ENCODE data around the gene SLIT3.

The SLIT3 gene

DNA sequence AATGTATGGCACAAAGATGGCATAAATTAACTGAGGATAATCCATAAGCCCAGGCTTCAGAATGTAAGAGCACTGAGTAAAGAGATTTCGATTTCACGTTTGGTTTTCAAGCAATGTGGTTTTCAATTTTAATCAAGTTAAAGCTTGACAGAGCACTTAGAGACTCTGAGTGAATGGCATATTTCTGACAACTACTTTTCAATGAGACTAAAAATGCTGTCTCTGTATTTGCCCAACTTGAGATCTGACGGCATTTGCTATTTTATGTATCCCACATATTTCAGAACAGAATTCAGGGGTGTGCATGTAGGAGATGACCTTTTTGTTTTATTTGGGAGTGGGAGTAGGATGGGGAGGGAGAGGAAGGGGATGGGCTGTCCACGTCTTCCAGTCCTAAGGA, 441.5 kb downstream of the SLIT3 start:
- DNase-seq (ENCODE audit: low spot score) = no peak

DNA sequence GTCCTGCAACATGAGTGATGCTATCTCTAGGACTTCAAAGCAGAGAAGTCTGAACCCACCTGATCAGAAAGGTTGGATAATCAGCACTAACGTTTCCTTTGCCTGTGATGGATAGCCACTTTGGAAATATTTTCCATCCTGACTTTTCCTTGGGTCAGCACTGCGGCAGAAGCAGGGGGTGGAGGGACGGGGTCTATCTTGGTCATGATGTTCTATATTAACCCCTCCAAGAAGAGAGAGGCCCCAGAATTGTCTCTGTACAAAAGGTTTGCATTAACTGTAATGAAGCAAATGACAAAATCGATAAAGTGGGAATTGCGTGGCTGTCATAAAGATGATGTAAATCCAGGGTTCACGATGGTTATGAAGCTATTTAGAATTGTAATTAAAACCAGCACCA, 441.9 kb downstream of the SLIT3 start:
- DNase-seq (ENCODE audit: low spot score) = no peak

DNA sequence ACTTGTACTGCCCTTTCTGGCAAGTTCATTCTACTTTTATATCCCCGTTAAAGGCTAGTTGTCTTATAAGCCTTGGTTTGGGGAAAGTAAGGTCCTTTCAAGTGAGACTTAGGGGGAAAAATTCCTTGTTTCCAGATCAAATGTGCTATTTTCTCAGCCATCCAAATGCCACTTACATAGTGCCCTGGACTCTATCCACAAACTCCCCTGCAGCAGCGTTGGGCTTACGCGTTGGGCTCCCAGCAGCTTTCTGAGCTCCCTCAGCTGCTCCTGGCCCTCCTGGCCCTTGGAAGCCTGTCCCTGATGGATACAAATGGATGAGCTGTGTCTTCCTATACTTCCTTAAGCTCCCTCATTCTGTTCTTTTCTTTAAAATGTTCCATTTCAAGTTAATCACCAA, 442.6 kb downstream of the SLIT3 start:
- no peak for DNase-seq (ENCODE audit: low spot score)

DNA sequence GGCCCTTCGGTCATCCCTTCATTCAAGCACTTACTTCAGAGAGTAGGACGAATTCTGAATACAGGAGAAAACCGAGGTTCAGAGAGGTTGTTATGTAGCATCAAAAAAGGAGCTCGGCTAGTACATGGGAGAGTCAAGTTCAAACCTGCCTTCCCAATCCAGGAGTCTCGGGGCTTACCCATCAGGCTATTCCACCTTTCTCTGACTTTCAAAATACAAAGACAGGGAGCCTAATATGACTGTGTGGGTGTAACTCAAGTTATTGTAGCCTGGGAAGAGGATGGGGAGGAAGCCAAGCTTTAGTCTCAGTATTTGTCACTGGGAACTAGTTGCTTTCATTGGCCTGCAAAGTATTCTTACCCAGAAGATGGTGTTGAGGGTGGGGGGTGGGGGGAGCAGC, 447.0 kb downstream of the SLIT3 start:
- no peak for DNase-seq (ENCODE audit: low spot score)

DNA sequence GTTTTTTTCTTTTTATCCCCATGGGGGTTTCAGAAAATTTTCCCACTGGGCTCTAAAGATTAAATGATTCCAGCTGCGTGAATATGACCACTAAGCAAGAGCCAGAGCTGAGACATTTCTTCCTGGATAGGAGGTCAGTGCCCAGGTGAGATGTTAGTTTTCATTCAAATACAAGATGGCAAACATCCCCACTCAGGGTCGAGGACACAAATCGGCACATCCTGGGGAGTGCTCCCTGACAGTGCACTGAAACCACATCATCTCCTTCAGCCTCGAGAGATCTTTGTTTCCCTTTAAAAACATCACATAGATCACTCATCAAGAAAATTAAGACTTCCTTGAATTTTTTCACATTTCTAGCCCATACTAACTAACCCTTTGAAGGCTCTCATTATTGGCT, 448.6 kb downstream of the SLIT3 start:
- DNase-seq (ENCODE audit: low spot score) = peak; percentile 19

DNA sequence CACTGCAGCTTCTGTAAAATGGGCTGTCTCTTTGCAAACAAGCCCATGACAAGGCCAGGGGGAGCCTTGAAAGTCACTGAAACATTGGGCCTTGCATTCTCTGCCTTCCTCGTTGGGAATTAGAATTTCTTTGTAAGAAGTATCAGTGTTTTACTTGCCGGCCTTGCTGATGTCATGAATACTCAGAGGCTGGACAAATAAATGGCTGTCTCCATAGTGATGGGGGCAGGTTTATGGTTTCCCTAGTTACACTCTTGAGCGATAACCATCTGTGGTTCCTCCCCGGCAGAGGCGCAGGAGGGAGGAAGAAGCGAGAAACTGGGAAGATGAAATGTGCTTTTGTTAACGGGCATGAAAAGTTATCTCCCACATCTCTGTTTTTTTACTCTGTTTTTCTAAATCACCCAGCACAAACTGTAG, 449.0 kb downstream of the SLIT3 start:
- DNase-seq (ENCODE audit: low spot score) = peak; percentile 62

DNA sequence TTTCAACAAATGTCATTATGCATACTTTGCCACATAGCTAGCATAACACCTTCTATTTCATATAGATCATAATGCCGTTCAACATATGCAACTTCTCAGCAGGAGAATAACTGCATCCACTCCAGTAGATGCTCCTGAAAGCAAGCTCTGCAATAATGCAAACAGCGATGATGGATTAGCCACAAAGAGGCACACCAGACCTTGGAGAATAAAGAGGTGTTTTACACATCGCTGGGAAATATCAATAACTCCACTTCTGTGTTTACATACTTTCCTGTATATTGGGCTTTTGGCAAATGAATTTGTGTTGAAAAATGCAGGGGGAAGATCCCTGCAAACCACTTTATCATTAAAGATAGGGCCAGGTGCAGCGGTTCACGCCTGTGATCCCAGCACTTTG, 450.3 kb downstream of the SLIT3 start:
- no peak for DNase-seq (ENCODE audit: low spot score)

DNA sequence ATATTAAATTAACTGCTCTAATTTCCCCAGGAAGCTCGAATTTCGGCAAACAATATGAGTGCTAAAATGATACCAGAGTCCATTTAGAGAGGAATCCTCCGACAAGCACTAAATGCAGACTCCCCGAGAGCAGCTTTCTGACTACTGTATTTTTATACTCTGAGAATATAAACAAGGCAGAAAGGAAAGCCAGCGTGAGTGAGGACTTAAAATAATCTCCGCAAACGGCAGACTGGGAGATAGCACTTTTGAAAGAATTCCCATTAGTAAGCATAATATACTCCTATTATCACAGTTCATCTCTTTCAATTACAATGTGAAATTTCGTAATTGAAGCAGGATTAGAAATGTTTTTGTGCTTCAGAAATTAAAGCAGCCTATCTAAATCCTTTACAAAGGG, 452.4 kb downstream of the SLIT3 start:
- DNase-seq (ENCODE audit: low spot score) = no peak

DNA sequence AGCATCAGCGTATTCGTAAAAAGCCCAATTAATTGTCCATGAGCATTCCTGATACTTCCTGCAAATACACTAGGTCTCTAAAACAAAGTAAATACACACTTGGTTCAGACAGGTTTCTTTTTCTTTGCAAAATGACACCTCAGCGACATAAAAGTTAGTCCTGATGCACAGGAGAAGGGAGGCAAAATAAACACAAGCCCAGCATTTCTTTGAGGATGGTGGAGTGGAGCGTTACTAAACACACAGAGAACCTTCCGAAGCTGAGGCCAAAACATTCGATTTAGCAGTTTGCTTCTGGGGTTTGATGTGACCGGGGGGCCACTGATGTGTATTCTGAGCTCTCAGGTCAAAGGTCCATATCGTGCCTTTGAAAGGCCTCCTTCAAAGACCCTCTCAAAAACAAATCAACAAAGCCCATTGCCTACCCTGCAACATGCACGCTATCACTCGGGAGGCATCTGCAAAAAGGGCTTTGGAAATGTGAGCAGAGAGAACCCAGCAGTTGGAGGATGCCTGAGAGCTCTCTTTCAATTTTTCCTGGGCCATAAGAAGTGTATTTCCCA, 453.3 kb downstream of the SLIT3 start:
- DNase-seq (ENCODE audit: low spot score) = no peak

DNA sequence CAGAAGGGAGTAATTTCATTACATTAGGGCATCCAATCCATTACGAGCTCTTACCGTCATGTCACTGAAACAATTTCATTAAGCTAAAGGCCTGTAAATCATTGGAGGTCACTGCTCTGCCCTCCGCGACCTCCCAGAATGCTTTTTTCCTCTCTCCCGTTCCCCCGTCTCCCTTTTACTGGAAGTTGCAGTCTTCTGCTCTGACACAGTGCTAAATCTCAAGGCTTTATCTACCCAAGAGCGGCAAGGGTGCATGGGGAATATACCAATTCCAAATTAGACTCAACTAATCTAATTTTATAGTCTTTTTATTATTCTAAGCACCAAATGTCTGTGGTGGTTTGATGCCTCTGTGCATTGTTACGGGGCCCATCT, 456.0 kb downstream of the SLIT3 start:
- DNase-seq (ENCODE audit: low spot score) = no peak

DNA sequence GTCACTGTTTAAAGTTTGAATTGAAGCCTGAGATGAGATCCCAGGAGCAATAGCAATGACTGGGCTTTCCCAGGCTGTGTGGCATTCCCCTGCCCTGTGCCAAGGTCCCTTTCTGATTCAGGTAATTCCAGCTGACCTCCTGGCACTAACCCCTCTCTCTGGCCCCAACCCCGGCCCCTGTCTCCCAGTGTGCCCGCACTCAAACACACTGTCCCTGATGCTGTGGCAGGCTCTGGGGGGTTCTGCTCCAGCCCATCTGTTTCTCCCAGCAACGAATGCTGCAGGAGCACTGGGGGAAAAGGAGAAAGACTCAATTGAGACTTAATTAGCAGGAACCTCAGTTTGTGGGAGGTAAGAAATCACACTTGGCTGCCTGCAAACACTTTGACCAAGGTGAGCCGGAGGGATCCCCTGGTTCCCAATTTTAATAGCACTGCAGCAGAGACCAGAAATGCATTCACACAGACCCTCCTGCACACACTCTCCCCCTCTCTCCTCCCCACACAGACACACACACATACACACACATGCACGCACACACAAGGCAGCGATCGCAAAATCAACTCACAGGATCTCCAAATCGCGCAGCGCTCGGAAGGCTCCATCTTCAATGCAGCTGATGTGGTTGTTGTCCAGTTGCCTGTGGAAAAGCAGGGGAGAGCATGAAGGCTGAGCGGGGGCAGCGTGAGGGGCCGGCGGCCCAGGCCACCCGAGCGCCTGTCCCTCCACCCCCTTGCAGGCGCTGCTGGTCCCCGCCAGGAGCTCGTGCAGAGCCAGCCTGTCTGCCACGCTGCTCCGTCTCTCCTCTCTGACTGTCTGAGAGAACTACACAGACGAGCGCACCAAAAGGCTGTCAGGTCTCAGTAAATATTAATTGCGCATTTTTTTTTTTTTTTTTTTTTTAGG, 456.7 kb downstream of the SLIT3 start:
- DNase-seq (ENCODE audit: low spot score) = no peak

DNA sequence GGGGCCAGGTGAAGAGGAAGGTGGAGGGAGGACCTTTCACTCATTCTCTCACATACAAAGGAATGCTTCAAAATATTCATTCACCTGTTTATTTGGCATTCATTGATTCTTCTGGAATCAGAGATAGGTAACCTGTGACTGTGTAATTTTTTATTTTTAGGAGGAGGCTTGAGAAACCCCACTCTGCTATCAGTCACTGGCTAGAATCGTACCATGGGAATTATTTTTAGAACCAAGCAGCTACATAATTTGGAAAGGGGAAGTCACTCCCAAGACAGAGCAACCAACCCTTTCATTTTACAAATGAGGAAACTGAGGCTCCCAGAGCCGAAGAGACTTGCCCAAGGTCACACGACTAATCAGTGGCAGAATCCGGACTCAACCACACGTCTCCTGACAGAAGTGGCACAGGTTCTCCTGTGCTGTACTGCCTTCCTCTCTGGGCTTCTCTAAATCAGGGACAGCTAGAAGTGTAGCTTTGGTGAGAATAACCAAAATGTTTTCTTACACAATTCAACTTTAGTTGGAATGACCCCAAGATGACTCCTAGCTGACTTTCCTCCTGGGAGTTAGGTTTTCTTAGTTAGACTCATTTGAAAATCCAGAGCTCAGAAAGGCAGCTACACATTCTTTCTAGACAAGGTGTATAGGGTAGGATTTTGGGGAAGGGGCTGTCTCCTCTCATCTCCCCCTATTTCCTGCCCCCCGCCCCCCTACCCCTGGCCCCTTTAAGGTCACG, 457.5 kb downstream of the SLIT3 start:
- DNase-seq (ENCODE audit: low spot score) = no peak

DNA sequence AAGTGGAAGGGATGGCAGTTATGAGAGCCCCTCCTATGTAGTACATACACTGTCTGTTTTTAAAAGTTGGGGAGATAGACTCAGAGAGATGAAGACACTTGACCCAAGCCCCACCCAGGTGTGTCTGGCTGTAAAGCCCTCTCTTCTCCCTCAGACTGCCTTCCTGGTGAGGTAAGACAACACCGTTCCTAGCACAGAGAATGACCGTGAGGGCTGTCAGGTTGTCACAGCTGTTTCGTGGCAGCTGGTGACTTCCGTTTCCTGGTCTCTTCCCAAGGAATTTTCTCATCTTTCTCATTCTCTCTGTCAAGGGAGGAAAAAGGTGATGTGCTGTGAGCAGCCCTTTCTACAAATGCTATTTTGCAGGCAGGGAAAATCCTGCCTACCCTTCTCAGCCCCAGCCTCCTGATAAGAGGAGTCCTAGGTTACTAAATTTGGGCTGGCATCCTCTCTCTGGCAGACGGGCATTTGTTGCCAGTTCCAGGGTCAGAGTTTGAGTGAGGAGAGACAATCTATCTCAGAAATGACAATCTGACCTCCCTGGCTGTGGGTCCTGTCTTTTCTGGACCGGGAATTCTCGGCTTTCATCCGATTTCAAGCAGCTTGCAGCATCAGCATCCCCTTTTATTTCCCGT, 458.3 kb downstream of the SLIT3 start:
- no peak for DNase-seq (ENCODE audit: low spot score)

DNA sequence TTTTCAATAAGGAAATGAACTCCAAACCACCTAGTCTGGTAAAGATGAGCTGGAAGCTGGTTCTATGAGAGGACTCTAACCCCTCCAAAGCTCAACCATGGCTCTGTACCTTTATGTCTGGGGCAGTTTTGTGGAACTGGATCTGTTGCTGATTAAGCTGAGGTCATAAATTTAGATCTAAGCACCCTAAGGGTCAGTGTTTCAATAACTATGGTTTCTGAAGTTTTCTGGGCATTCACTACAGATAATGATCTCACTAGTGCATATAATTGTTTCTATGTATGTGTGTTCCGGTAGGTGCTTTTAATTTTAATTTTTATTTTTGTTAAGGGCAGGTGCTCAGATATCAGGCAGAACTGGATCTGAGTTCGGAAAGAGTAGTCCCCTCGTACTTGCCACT, 463.1 kb downstream of the SLIT3 start:
- DNase-seq (ENCODE audit: low spot score) = no peak

DNA sequence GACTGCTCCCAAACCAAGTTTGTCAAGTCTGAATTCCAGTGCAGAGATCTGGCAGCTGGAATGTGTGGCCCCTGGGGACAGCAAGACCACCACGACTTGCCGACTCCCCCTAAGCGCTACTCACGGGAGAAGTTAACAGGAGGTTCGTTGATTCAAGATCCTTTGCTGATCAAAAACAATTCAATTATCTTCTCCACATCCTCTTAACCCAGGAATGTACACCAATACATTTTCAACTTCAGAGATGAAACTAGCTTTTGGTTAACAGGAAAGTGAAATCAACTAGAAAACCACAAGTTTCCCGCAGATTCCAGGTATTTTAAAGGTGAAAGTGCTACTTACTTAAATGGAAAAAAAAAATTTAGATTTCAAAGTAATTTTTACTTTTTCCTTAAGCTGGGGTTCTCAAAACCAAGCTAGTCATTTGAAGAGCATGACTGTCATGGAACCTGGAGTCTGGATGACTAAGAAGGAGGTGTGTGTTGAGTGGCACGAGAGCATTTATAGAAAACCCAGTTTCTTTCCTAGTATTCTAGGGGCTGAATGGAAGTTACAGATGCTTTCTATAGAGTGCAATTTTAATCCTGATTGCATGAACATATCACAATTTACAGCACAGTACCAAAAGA, 464.2 kb downstream of the SLIT3 start:
- DNase-seq (ENCODE audit: low spot score) = peak; percentile 11

DNA sequence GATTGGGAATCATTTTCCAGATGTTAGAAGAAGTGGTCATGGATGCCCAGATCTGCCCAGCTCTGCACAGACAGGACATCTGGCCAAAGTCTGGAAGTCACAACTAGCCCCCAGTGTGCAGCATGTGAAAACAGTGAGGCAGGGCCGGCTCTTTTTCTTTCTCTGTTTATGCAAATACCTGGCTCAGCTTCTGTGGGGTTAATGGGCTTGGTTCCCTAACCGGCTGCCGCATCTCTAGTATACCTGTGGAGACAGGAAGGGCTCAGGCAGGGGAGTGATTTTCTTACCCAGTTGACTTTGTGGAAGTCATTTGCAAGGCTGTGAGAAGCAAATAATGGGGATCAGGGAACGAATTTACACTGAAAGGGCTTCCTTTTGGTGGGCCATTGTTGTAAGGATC, 467.0 kb downstream of the SLIT3 start:
- no peak for DNase-seq (ENCODE audit: low spot score)

DNA sequence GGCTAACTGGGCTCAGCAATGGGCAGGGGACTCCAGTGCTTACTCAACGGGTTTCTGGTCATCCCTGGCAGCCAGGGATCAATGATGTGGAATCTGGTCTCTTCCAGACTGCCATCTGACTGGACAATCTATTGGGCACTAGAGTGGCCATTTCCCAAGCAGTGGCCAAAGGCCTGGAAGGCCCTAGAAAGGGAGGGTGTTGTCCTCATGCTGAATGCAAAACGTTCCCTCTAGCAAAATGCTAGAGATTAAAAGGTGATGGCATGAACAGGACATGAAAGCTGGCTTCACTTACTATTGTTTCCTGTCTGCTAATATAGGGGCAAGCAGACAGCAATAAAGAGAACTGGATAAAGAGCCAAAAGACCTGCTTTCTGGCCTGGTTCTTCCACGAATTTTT, 467.6 kb downstream of the SLIT3 start:
- no peak for DNase-seq (ENCODE audit: low spot score)

DNA sequence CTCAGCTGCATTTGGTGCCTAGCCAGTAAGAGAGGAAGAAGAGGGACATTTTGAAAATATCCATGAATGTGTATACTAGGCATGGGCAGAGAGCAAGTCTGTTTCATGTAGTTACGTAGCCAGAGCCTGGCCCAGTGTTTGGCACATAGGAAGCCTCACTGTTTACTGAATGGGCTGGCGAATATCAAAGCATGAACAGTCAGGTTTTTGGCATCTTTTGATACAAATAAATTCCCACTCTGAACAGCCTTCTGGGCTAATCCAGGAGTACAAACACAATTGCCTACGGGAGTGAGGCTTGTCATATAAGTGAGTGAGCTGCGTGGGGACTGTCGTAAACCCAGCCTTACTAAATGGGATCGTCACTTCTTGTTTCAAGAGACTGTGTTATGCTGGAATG, 468.6 kb downstream of the SLIT3 start:
- DNase-seq (ENCODE audit: low spot score) = no peak

DNA sequence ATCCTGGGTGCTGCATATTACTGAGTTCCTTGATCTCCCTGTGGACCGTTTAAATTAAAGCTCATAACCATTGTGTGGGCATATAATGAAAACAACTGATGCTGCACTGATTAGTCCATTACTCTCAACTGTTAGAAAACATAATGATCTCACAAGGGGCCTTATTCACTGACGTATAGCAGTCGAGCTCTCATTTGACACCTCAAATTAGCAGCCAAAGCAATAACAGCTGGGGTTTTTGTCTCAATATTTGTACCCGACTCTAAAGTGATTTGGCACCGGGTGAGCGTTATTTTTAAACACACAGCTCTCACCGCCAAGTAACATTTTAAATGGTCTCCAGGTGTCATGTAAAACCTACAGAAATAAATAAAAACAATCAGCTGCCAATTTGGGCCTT, 469.6 kb downstream of the SLIT3 start:
- no peak for DNase-seq (ENCODE audit: low spot score)

DNA sequence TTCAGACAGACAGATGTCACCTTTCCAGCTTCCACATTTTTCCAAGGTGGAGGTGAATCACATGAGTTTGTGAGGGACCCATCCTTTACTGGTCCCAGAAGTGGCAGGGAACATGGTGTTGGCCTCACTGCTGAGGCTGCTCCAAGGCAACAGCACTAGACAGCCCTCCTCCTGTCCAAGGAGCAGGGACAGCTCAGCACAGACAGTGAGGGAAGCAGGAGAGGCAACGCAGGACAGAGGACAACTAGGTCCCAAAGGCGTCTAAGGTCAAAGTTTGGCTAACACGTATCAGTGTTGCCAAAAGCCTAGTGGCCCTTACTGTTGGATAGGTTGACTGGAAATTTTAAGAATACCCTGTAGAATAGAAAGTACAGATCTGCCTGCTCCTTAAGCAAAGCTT, 470.1 kb downstream of the SLIT3 start:
- DNase-seq (ENCODE audit: low spot score) = no peak

DNA sequence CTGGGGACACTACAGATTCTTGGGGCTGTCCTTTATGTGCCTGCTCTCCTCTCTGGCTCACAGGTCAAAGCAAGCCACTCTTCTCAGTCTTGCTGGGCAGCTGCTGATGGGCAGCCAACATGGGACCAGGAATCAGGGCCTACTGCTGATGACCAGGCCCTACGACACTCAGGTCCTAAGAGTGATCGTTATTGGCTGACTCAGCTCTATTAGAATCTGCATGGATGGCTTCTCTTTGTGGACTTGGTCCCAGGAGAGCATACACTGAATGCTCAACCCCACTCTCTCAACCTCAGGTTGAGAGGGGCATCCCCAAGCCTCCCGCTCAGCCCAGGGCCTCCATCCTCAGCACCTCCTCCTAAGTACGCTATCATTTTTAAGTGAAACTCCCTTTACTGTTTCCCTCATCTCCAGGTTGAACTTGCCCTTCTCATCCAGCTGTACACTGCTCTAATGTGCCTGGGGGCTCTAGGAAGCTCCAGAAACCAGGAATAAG, 471.0 kb downstream of the SLIT3 start:
- no peak for DNase-seq (ENCODE audit: low spot score)

DNA sequence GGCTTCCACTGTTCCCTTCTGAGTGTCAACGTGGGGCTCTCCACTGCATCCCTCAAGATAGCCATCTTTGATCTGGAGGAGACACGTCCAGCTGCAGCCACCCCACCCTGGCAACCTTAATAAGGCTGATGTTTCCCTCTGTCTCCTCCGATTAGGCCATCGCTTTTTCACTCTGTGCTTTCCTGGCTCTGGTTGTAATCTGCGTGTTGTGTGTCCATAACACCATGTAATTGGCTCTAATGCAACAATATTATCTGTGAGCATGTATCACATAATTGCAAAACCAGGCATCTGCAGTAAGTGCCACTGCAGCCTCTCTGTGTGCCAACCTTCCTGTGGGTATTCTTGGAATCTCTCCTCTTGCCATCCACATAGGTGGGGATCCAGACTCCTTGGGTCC, 471.9 kb downstream of the SLIT3 start:
- DNase-seq (ENCODE audit: low spot score) = no peak

Data from CD4-positive, alpha-beta T cell treated with Interleukin-2 at 100 ng/mL for 4 hours (primary cell).